K562 (cell line): ENCODE data around the gene RASGEF1C. TPM values are rescaled to one million over a fixed set of nuclear protein-coding genes. Genes with fewer than 3 reads are reported as not detected.
A peak's percentile ranks its signal among the peaks of the same experiment; 100 is the strongest.

Experiments used
- CLOCK ChIP-seq: fragments of 250-450 bp; sonication (Bioruptor Pico); IDR thresholded peaks from 2 replicates; pipeline ENCODE4 v1.4.0; 2020; ENCODE audit warnings: mild to moderate bottlenecking, moderate library complexity, borderline replicate concordance
- CREBBP ChIP-seq: IDR thresholded peaks from one replicate; pipeline ENCODE4 v1.6.1; 2012; ENCODE audit warnings: low read depth, mild to moderate bottlenecking, control low read depth, inconsistent platforms, low read length
- ELK1 ChIP-seq: sonication (generic); formaldehyde crosslinking; IDR thresholded peaks from 2 replicates; pipeline ENCODE4 v1.8.1; 2022; ENCODE audit warnings: missing genetic modification reagents
- ETS2 ChIP-seq: IDR thresholded peaks from 2 replicates; pipeline ENCODE4 v1.6.1; 2016; ENCODE audit warnings: borderline replicate concordance, missing genetic modification characterization, mild to moderate bottlenecking, moderate library complexity, missing compliant biosample characterization; ENCODE audit not compliant: poor library complexity, severe bottlenecking
- ETV6 ChIP-seq, 3 experiments: fragments of 150-350 bp in 1 of 3; sonication (generic) in 1 of 3; formaldehyde crosslinking in 1 of 3; IDR thresholded peaks; 2 replicates each; pipeline versions ENCODE4 v1.6.1 to v1.8.0; 2014 to 2022; ENCODE audit warnings: borderline replicate concordance in 2 of 3, low read depth in 2 of 3, antibody characterized with exemption in 1 of 3, low read length in 1 of 3, mild to moderate bottlenecking in 1 of 3, missing genetic modification reagents in 1 of 3
- MTF1 ChIP-seq: fragments of 250-450 bp; sonication (Bioruptor Pico); IDR thresholded peaks from 2 replicates; pipeline ENCODE4 v1.9.0; 2021; ENCODE audit warnings: moderate library complexity, mild to moderate bottlenecking, inconsistent platforms, borderline replicate concordance
- NCOA4 ChIP-seq: fragments of 450-650 bp; IDR thresholded peaks from 2 replicates; pipeline ENCODE4 v1.6.1; 2018; ENCODE audit warnings: mild to moderate bottlenecking; ENCODE audit not compliant: partially characterized antibody
- RBM14 ChIP-seq: fragments of 200-400 bp; formaldehyde crosslinking; IDR thresholded peaks from 2 replicates; pipeline ENCODE4 v1.6.1; 2018; ENCODE audit warnings: low read depth, mild to moderate bottlenecking, low read length, moderate library complexity, borderline replicate concordance; ENCODE audit not compliant: insufficient read depth
- RUNX1 ChIP-seq: sonication (generic); IDR thresholded peaks from 2 replicates; pipeline ENCODE4 v1.6.1; 2016; ENCODE audit warnings: antibody characterized with exemption, low read depth
- ZNF444 ChIP-seq: fragments of 250-450 bp; sonication (Bioruptor Pico); IDR thresholded peaks from 2 replicates; pipeline ENCODE4 v1.4.0; 2020; ENCODE audit warnings: mild to moderate bottlenecking, moderate library complexity
- ZNF644 ChIP-seq: fragments of 200-800 bp; sonication (Bioruptor generic); IDR thresholded peaks from 2 replicates; pipeline ENCODE4 v1.6.1; 2016; ENCODE audit warnings: low read depth, missing genetic modification characterization, missing compliant biosample characterization
- ZNF695 ChIP-seq: fragments of 450-650 bp; formaldehyde crosslinking; IDR thresholded peaks from 2 replicates; pipeline ENCODE4 v1.4.0; 2020; ENCODE audit warnings: mild to moderate bottlenecking, moderate library complexity
- ZNF785 ChIP-seq: fragments of 250-450 bp; sonication (Bioruptor Pico); IDR thresholded peaks from 2 replicates; pipeline ENCODE4 v1.4.0; 2020; ENCODE audit warnings: mild to moderate bottlenecking
- polyA plus RNA-seq, 8 experiments: library from polyadenylated mRNA; depleted of rRNA in 4 of 8; stranded (reverse) in 5 of 8; unstranded in 3 of 8; fragments of >200 nt; fragmentation: Nextera tagmentation in 2 of 8; fragmentation: Illumina TruSeq in 1 of 8; extraction: Ambion mirVana in 2 of 8; extraction: Trizol in 1 of 8; gene quantifications; 2 replicates each; pipeline versions ENCODE4 v1.2.1 to v1.2.3, GENCODE V29; 2011 to 2014; ENCODE audit warnings: inconsistent platforms in 1 of 8, missing spikeins in 1 of 8
- total RNA-seq, 7 experiments: library from RNA; depleted of rRNA in 6 of 7; stranded (reverse); fragments of >200 nt in 6 of 7; fragmentation: Illumina TruSeq in 2 of 7; extraction: Trizol in 2 of 7; gene quantifications; 2 replicates each; pipeline versions ENCODE4 v1.2.1 to v1.2.3, GENCODE V29; 2011 to 2021; ENCODE audit warnings: low replicate concordance in 1 of 7
- TF ChIP-seq, protein P1 (sequence below), 2 experiments: fragments of 450-650 bp in 1 of 2; sonication (generic) in 1 of 2; formaldehyde crosslinking in 1 of 2; IDR thresholded peaks in 1 of 2; conservative IDR thresholded peaks in 1 of 2; 2 replicates each; pipeline versions ENCODE4 v1.6.1 to v1.8.1; 2016 to 2023; ENCODE audit warnings: mild to moderate bottlenecking in 2 of 2, moderate library complexity in 2 of 2, inconsistent platforms in 1 of 2, missing genetic modification reagents in 1 of 2
- TF ChIP-seq, protein P2 (sequence below): fragments of 450-650 bp; IDR thresholded peaks from 2 replicates; pipeline ENCODE4 v1.6.1; 2017; ENCODE audit warnings: antibody characterized with exemption

Gene RASGEF1C
- total and polyA plus RNA-seq, 9 of the 15 experiments (the other 6 are each of a cell fraction or from before 2014, with no cell fraction given) = 0.04 to 1.1 (median 0.21) TPM; not detected in 4

GRCh38 chr5:180071531-180072255, 137.3 kb downstream of the RASGEF1C start, which contains the start of gene RNF130 (continued):
- TF ChIP-seq RUNX1 (no peak), CLOCK (CRISPR knock-in tag) (no peak), ZNF444 (CRISPR knock-in tag) (peak; percentile 70), RBM14 (no peak), ETS2 (no peak), ETV6 (IDR thresholded peaks at IDR 0.05; ENCODE audit: borderline replicate concordance in 1 of 2, low read depth in 2 of 2, low read length in 1 of 2) (no peak), ETV6 (CRISPR knock-in tag; IDR thresholded peaks at IDR 0.05; ENCODE audit: borderline replicate concordance) (peak; percentile 98; the same call in 1 of the 2 replicates), ZNF644 (tag) (peak; percentile 98), MTF1 (CRISPR knock-in tag) (no peak), CREBBP (no peak), NCOA4 (no peak), ZNF785 (no peak), ELK1 (CRISPR knock-in tag) (no peak), ZNF695 (CRISPR knock-in tag) (no peak)
- TF ChIP-seq, protein P1, sequence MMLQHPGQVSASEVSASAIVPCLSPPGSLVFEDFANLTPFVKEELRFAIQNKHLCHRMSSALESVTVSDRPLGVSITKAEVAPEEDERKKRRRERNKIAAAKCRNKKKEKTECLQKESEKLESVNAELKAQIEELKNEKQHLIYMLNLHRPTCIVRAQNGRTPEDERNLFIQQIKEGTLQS (IDR thresholded peaks at IDR 0.05) = no peak
- TF ChIP-seq, protein P1 (CRISPR knock-in tag; conservative IDR thresholded peaks at IDR 0.05) = no peak
- TF ChIP-seq, protein P2, sequence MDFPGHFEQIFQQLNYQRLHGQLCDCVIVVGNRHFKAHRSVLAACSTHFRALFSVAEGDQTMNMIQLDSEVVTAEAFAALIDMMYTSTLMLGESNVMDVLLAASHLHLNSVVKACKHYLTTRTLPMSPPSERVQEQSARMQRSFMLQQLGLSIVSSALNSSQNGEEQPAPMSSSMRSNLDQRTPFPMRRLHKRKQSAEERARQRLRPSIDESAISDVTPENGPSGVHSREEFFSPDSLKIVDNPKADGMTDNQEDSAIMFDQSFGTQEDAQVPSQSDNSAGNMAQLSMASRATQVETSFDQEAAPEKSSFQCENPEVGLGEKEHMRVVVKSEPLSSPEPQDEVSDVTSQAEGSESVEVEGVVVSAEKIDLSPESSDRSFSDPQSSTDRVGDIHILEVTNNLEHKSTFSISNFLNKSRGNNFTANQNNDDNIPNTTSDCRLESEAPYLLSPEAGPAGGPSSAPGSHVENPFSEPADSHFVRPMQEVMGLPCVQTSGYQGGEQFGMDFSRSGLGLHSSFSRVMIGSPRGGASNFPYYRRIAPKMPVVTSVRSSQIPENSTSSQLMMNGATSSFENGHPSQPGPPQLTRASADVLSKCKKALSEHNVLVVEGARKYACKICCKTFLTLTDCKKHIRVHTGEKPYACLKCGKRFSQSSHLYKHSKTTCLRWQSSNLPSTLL = no peak
